GM21717 (cell line): ENCODE measurements around the gene CABLES1.
"Not testable (repeated sequence)": the region's sequence is repeated elsewhere in the genome, so short reads cannot be mapped to it uniquely, and the experiment has no call there.

Experiments used
- ATAC-seq: cut with Tn5 transposase; IDR thresholded peaks from one replicate; pipeline ENCODE4 v1.9.1; 2021; ENCODE audit warnings: mild to moderate bottlenecking, moderate library complexity; ENCODE audit not compliant: unreplicated experiment

Gene CABLES1

GRCh38 chr18:23141104-23141999 is 6.1 kb downstream of the CABLES1 start:
- ATAC-seq, result no peak

DNA sequence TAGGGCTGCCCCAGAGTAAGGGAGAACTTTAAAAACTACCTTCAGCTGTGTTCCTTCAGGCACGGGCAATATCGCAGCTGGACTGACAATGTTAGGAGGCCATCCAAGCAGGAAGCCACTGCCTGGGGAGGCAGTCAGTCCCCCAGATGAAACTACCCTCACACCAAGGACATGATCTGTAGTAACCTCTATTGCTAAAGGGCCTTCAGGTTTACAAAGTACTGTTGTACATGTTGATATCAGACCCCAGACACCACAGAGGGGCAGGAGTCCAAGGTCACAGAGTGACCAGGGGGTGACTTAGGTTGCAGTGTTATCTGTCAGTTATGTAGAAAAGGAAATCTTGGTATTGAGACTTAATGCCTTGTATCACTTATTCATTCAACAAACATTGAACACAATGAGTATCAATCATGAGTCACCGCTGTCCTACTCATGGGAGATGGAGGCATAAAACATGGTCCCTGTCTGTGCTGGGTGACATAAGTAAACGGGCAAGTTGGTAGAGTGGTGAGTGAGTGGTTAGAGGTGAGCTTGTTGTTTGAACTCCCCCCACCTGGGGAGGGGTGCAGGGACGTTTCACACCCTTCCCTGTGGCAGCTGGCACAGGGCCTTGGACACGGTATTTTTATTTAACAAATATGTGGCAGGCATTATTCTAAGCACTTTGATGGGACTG is 7.1 kb downstream of the CABLES1 start:
- no peak for ATAC-seq

DNA sequence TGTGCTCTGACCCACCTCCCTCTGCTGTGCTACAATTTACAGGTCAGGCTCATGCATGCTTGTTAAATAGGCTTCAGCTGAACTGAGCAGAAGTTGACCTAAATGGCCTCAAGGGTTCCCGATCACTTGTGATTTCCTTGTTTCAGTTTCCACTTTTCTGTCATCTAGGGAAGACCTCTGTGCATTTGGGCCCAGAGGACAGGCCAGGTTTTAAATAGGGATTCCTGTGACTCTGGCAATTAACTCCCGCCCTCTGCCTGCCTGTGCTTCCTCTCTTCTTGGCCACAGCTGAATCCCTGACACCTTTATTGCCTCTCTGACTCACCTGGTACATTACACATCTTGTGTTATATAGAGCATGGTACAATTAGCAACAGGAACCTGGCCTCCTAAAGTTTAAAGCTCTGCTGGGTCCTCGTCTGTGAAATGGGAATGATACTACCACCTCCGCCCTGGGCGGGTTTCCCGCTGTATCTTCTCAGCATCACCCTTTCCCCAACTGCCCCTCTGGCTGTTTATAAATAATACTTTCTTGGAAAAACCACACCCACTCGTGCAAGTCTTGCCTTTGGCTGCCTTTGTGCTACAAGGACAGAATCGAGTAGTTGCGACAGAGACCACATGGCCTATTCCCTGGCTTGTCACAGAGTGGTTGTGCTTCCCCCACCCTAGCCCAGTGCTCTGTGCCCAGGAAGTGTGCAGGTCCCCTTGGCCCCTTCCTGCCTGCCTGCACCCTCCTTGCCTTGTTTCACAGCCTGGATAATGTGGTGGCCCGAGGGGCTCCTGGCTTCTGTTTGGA is 7.9 kb downstream of the CABLES1 start:
- no peak for ATAC-seq

DNA sequence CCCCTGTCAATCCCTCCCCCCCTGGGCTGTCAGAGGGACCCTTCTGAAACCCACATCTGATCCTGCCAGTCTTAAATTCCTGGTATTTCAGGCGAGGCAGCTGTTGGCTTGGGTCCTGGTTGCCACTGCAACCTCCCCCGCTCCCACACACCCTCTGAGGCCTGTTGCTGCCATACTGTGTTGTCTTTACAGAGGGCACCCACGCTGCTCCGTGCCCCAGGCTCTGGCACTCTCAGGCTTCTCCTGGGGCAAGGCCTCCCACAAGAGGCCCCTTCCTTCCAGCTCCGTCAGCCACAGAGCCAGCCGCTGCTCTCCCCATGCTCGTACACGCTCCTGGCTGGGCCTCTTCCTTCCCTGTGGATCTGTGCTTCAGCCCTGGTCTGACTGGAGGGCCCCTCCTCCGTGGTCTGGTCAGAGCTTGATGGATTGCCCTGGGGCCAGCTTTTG is 8.6 kb downstream of the CABLES1 start:
- ATAC-seq, result no peak

DNA sequence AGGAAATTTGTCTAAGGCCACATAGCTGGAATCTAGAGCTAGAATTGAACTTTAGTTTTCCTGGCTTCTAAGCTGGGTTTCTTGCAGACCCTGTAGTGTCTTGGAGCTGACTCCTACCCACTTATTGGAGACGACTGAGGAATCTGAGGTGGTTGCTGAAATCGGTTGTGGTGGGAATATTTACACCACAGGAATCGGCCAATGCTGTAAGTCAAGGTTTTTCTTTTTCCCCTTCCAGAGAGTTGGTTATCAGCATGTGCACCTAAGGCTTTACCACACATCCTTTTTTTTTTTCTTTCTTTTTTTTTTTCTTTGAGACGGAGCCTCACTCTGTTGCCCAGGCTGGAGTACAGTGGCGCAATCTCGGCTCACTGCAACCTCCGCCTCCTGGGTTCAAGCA is 9.4 kb downstream of the CABLES1 start:
- no peak for ATAC-seq

- no peak for ATAC-seq
These were observed 10.3 kb downstream of the CABLES1 start for GRCh38 chr18:23145621-23146020.

DNA sequence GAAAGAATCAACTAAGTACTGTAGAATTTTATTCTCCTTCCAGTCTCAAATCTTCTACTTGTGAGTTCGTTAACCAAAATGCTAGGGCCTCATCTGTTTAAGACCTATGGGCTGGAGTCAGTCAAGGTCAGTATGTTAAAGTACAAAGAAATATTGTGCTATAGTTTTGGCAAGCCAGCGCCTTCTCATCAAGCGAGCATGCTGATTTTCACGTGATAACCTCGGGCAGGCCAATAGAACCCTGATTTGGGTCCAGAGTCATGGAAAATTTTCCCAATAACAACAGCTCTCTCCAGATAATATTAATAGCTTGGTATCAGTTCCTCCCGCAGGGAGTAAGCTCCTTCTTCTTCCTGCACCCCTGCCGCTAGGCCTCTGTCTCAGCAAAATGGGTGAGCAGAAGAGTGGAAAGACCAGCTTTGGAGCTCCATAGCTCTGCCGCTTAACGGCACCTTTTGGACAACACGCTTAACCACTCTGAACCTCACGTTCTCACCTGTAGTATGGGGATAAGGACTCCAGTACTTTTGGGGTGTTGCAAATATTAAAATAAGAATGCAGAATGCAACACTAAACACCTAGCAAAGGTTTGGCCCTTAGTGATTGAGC is 11.7 kb downstream of the CABLES1 start:
- ATAC-seq, result no peak

GRCh38 chr18:23148382-23148781 is 13.1 kb downstream of the CABLES1 start:
- no peak for ATAC-seq

DNA sequence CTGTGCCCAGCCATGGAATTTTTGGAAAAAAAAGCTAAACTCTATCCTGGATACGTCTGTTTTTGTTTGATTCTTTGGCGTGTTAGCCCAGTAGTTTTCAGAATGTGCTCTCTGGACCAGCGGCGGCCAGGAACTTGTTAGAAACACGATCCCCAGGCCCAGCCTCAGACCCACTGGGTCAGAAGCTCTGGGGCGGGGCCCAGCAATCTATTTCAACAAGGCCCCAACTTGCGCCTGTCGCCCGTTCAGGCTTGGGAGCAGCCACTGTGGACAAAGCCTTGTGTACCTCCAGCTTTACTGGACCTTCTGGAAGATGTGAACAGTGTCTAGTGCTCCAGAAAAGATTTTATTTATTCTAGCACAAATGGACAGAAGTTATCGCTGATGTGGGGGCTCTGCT is 14.3 kb downstream of the CABLES1 start:
- no peak for ATAC-seq

DNA sequence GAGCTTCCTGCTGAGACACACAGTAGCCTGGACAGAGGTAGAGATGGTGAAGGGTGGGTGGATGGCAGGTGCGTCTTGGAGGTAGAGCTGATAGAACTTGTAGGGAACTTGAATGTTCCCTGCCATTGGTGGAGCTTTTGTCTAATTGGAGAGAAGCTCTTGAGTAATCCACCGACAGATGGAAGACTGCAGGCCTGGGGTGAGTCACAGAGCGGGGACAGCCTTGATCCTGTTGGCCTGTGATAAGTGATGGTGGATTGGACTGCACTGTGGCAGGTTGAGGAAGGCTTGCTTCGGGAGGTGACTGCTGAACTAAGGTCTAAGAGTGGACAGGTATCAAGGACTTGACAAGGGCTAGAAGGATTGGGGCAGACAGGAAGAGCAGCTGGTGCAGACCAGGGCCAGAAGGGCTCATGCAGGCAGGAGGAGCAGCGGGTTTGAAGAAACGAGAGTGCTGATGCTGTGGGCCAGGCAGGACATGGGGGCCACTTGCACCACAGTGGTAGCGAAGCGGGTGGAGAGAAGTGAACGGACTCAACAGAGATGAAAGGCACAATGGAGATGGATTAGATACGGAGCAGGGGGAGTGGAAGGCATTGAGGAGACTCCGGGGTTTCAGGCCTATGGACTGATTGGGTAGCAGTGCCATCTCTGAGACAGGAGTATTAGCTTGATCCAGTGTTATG is 16.3 kb downstream of the CABLES1 start:
- no peak for ATAC-seq

- no peak for ATAC-seq
These were observed 18.7 kb downstream of the CABLES1 start for GRCh38 chr18:23154030-23154429.

DNA sequence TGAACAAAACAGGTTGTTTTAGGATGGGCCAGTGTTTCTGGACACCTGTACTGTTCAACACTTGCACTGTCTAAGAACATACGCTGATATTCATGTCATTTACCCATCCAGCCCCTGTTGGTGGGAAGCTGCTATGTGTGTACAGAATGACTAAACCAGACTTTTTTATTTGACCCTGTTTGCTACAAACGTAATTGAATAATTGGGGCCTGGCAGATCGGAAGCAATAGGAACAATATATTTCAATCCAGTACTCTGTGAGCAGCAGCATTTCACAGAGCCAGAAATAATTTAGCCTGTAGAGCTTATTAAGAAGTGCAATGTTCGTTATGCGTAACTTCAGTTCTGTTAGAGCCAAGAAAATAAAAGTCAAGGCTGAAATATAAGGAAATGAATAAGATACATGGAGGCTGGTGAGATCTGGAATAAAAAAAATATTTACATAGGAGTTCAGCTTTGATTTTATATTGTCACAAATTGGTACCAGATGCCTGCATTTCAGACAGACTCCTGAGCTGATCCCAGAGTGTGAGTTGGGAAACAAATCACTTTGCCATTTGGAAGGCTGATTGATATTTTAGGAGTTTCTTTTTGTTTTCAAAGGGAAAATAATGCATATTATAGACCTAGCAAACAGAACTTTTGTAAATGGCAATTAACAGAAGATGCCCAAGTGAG is 19.7 kb downstream of the CABLES1 start:
- ATAC-seq, result no peak

DNA sequence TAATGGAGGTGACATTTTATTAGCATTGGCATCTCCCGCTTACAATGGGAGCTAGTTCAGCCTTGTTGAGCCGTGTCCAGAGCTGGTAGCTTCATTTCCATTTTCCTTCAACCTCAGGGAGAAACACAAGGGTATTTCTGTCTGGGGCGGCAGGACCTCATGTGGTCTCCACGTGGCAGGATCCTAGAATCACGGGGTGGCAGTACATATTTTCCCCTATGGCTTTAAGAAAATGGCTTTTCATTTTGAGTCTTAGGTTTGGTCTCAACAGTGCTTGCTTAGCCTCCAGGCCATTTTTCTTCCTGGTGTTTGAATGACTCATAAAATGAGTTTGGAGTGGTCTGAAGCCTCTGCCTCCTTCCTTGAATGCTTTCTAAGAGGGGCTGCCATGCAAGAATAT is 20.3 kb downstream of the CABLES1 start:
- no peak for ATAC-seq

GRCh38 chr18:23156134-23156533 is 20.8 kb downstream of the CABLES1 start:
- ATAC-seq, result no peak

DNA sequence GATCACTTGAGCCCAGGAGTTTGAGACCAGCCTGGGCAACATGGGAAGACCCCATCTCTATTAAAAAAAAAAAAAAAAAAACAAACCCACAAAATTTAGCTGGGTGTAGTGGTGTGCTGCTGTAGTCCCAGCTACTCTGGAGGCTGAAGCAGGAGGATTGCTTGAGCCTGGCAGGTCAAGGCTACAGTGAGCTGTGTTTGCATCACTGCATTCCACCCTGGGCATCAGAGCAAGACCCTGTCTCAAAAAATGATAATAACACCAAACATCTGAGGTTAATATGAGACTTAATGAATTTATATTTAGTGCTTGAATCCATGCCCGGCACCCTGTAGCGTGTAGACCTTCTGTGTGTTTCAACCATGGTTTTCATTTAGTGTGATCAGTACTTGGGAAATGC is 22.8 kb downstream of the CABLES1 start:
- ATAC-seq, result no peak

- ATAC-seq, result not testable (repeated sequence)
These were observed 23.6 kb downstream of the CABLES1 start for GRCh38 chr18:23158884-23159283.

DNA sequence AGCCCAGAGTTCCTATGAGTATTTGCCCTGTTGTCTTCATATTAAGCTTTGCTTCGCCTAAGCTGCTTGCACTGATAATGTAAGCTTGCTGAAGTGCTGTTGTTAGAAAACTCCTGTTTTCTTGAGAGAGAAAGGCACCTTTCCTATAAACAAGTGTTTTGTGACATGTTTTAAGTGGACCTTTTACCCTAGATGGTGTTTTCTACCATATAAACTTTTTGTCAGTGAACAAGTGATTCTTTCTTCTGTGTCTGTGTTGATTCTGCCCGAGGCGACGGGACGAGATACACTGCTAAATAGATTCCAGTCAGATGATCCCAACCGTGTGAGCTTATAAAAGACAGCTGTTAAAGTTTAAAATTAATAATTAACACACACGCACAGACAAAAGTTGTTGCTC is 24.1 kb downstream of the CABLES1 start:
- no peak for ATAC-seq

GRCh38 chr18:23162473-23162872 is 27.2 kb downstream of the CABLES1 start:
- no peak for ATAC-seq

- no peak for ATAC-seq
These were observed 28.7 kb downstream of the CABLES1 start for GRCh38 chr18:23163786-23164533.
